GM23338 (cell line): Measurements from ENCODE around the gene SLC16A9.

Source experiments
- JUNB ChIP-seq: IDR thresholded peaks from one replicate; pipeline ENCODE4 v1.6.1; 2016; ENCODE audit warnings: antibody characterized with exemption; ENCODE audit not compliant: unreplicated experiment
- TF ChIP-seq, protein P1 (sequence below), 2 experiments: fragments of 200-600 bp in 1 of 2; sonication (generic) in 1 of 2; conservative IDR thresholded peaks; 2 replicates each; pipeline versions ENCODE4 v1.5.1 to v1.6.1; 2016 to 2017; ENCODE audit warnings: antibody characterized with exemption in 2 of 2, low read depth in 2 of 2, mild to moderate bottlenecking in 2 of 2, moderate library complexity in 1 of 2

DNA sequence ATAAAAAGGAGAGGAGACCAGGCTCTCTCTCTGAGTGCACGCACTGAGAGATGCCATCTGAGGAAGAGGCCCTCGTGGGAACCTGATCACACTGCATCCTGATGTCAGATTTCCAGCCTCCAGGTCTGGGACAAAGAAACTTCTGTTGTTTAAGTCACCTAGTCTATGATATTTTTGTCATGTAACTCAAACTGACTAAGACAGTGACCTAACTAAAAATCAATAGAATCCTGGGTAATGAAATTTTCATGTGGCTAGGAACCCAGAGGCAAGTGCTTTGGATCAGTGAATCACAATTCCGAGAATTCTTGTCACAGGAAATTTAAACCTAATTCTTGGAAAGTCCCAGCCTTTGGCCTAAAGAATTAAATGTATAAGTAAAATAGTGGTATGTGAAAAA, 107.7 kb downstream of the SLC16A9 start:
- TF ChIP-seq, protein P1, sequence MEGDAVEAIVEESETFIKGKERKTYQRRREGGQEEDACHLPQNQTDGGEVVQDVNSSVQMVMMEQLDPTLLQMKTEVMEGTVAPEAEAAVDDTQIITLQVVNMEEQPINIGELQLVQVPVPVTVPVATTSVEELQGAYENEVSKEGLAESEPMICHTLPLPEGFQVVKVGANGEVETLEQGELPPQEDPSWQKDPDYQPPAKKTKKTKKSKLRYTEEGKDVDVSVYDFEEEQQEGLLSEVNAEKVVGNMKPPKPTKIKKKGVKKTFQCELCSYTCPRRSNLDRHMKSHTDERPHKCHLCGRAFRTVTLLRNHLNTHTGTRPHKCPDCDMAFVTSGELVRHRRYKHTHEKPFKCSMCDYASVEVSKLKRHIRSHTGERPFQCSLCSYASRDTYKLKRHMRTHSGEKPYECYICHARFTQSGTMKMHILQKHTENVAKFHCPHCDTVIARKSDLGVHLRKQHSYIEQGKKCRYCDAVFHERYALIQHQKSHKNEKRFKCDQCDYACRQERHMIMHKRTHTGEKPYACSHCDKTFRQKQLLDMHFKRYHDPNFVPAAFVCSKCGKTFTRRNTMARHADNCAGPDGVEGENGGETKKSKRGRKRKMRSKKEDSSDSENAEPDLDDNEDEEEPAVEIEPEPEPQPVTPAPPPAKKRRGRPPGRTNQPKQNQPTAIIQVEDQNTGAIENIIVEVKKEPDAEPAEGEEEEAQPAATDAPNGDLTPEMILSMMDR (conservative IDR thresholded peaks at IDR 0.05; ENCODE audit: low read depth in 2 of 2), result no peak
- no peak for TF ChIP-seq JUNB
